NCI-H2107 (cell line): ENCODE measurements around the gene SAMHD1.

Source experiments
- DNase-seq: peaks from one replicate; lab custom pipeline; 2025; lab: John Stamatoyannopoulos, UW

The SAMHD1 gene

DNA sequence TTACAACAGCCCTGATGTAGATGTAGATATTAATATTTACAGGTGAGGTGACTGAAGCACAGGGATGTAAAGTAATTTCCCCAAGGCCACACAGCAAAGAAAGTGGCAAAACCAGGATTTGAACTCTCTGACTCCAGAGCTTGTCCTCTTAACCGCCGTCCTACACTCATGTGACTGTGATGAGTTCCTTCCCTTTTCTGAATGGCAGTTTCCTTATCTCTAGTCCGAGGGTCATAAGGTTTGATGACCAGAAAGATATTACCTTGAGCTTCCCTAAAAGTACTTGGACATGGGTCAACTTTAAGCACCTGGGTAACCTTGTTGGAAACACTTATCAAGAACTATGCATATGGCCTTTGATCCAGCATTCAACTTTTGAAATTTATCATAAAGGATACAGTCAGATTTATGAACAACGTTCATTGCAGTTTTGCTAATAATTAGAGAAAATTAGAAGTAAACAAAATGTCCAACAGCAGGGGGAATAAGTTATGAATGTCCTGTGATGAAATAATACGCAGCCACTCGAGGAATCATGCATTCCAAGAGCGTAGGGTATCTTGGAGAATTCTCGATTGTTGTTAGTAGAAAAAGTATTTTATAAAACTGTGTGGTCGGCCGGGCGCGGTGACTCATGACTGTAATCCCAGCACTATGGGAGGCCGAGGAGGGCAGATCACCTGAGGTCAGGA, 77.9 kb downstream of the SAMHD1 start:
- DNase-seq: no peak

- no peak for DNase-seq
Measured at GRCh38 chr20:36872852-36873251, 78.7 kb downstream of the SAMHD1 start.

DNA sequence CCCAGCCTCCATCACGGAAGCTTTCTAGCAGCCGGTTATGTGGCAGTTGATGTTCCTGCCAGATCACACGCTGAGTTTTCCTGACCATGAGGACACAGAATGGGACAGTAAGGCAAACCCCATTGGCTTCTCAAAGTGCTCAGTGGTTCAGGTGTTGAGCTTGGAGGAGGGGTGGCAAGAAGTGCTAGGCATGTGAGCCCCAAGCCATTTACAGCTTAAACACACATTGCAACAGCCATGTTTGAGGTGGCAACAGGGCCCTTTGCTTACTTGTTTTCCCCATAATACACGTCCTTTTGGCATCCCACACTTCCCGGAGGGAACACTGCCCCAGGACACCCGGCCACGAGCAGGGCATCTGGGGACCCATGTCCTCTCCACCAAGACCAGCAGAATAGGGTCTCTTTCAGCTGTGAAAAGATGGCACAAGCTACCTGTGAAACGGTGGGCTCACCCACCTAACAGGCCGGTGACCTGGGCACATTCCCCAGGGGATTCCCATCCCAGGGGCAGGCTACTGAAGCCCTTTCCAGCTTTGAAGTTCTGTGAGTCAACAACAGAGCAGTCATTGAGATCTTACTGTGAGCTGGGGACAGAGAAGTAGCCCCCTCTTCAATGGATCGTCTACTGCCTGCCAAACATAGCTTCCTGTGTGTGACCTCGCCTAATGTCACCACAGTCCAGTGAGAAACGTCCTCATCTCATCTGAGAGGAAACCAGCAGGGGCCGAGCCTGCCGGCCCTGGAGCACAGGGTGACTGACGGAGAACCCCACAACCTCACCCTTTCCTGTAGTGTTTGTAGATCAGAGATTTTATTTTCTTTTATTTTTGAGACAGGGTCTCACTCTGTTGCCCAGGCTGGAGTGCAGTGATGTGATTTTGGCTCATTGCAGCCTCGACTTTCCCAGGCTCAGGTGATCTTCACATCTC, 79.6 kb downstream of the SAMHD1 start:
- no peak for DNase-seq

GRCh38 chr20:36866681-36867495, 84.6 kb downstream of the SAMHD1 start:
- no peak for DNase-seq

DNA sequence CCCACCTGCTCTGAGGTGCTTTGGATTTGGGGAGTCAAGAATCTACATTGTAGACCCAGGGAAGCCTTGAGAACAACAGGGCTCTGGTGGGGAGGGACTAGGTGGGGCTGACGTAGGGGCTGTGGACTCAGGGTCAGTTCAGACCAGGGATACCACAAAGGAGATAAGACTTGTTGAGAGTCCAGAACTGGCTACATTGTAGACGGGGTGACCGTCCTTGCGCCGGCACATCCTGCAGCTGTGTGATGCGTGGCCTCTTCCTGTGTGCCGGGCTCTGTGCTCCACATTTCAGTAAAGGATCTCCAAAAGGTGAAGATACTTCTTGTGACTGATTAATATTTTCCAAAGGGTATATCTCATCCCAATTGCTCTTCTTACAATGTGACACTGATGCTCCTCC, 85.3 kb downstream of the SAMHD1 start:
- DNase-seq: no peak

- DNase-seq: no peak
Measured at GRCh38 chr20:36865861-36866149, 85.7 kb downstream of the SAMHD1 start.

GRCh38 chr20:36865076-36865860, 86.2 kb downstream of the SAMHD1 start:
- no peak for DNase-seq

DNA sequence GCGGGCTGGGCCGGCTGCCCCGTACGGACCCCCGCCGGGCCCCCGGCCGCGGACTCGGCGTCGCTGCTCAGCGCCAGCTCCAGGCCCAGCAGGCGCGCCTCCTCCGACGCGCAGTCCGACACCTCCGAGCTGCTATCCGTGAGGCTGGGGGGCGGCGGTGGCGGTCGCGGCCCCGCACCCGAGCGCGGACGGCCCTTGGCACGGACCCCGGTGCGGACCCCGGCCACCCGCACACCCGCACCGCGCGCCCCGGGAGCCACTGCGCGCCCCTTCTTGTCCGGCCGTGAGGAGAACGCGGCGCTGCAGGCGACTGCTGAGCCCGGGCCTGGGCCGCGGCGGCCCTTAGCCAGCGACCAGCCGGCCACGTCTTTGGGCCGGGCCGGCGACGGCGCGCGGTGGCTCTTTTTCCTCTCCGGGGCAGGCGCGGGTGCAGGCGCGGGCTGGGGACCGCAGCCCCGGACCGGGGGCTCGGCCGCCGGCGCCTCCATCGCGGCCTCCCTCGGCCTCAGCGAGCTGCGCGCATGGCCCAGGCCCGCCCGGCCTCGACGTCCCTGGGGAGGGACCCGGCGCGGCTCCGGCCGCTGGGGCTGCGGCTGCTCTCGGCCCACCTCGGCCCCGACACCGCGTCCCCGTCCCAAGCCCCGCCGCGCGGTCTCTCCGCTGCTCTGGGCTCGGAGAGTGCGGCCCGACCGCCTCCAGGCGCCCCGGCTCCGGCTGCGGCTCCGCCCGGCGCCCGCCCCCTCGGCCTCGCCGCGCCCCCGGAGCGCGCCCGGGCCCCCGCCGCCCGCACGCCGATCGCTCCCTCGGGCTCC, 88.4 kb downstream of the SAMHD1 start:
- no peak for DNase-seq

GRCh38 chr20:36861875-36862801, 89.4 kb downstream of the SAMHD1 start:
- DNase-seq: no peak

GRCh38 chr20:36861625-36861874, 90.0 kb downstream of the SAMHD1 start:
- DNase-seq: no peak

DNA sequence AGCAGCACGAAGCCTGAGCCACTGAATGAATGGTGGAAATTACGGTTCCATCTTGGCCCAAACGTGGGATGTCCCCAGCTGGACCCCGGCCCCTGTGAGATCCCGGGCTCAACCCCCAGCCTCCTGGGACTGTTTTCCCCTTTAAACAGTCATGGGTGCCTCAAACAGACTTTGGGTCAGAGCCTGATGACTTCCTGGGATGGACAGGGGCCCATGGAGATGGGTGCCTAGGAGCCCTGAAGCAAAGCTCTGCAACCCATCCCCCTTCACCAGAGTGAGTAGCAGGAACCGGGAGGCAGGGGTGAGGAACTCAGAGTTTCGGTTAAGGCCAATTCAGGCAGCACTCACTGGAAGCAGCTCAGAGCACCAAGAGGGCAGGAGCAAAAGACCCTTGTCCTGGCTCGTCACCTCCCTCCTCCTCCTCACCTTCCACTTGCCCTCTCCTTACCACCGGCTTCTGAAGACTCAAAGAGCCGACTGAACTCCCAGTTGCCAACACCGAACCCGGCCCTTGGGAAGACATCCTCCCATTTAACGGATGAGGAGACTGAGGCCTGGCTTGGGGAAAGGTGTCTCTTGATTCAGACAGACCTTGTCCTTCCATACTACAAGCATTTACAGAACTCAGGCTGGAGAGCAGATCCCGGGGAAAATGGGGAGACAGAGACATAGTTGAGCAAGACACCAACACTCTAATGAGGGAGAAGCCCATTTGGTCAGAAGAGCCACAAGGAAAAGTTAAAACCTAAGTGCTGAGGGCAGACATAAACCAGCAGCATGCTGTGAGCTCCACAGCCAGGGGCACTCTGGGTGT, 90.5 kb downstream of the SAMHD1 start:
- no peak for DNase-seq

DNA sequence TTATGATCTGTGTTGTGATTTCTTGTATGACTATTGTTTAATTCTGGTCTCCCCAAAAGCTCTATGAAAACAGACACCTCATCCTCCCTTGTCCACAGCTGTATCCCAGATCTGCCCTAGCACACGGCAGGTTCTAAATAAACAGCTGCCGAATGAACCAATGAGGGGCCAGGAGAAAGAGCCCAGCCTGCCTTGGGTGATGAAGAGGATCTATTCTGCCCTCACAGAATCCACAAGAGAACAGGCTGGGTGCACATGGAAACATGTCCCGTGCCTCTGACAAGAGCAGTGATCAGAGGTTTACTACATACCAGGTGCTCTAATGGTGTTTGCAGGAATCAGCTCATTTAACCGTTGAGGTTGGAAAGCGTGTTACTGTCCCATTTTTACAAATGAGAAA, 91.2 kb downstream of the SAMHD1 start:
- no peak for DNase-seq

DNA sequence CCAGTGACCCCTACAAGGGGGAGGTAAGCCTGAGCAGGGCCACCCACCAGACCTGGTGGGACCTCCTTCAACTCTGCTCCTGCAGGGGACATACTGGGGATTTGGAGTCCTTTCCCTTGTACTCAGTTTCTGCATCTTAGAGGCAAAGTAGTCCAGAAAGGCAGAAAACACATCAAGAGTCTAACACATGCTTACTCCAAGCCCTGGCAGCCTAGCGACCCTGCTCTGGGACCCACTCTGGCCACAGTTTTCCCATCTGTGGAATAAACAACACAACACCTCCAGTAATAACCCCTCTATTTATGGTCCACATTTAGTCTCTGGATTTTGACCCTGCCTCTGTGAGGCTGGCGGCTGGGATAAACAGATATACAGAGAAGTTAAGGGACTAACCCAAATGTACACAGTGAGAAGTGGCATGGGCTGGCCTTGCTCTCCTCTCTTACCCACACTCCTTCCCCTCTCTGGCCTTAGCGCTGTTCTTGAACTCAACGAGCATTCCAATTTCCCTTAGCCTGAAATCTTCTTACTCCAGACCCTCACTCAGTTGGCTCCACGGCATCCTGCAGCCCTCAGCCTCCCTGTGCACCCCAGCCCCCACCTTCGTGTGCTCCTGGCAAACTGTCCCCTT, 91.7 kb downstream of the SAMHD1 start:
- no peak for DNase-seq

- DNase-seq: no peak
Measured at GRCh38 chr20:36859282-36859555, 92.3 kb downstream of the SAMHD1 start.

DNA sequence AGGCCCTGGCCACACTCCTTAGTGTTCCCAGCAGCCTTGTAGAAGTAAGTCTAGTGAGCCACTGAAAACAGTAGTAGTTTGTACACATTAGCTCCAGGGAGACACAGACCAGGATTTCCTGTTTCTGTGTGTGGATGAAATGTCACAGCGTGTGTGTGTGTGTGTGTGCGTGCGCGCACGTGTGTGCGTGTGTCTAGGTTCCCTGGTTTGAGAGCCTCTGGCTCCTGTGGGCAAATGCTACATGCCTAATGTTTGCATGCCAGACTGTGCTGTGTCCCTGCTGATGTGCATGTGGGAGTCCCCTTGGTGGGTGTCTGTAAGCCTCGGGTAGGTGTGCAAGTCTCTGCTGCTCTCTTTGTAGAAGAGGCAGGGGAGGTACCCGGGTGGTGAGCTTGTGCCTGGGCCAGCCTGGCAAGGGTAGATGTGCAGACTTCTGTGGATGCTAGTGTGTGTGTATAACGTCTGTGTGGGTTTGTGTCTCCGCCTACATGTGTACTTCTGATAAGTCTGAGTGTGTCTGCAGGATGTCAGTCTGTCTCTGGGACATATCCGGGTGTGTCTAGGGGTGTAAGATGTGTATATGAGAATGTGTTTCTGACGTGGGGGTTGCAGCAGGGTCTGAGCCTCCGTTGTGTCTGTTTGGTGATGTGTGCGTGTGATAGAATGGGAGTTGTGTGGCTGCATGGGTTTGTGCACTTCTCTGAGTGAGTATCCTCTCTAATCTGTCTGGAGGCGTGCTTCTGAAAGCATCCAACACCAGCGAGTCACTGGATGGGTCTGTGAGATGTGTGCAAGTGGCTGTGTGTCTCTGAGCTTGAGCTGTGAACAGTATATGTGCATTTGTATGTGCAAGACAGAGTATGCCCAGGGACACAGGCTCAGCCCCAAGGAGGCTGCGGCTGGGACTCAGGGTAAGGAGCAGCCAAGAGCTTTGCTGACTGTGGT, 94.5 kb downstream of the SAMHD1 start:
- no peak for DNase-seq

- no peak for DNase-seq
Measured at GRCh38 chr20:36856195-36856594, 95.3 kb downstream of the SAMHD1 start.

- no peak for DNase-seq
Measured at GRCh38 chr20:36855241-36855657, 96.3 kb downstream of the SAMHD1 start.
